HL-60/S4 (cell line): ENCODE results near the gene PDE8B.
"Not testable (repeated sequence)": the region's sequence is repeated elsewhere in the genome, so short reads cannot be mapped to it uniquely, and the experiment has no call there.

ENCODE experiments used
- in situ Hi-C: fragments of 300-500 bp; cut with MboI; formaldehyde crosslinking; loops from 2 replicates; pipeline ENCODE4 v1.14.3; 2022; ENCODE audit warnings: low sequenced_read_pairs

PDE8B gene

DNA sequence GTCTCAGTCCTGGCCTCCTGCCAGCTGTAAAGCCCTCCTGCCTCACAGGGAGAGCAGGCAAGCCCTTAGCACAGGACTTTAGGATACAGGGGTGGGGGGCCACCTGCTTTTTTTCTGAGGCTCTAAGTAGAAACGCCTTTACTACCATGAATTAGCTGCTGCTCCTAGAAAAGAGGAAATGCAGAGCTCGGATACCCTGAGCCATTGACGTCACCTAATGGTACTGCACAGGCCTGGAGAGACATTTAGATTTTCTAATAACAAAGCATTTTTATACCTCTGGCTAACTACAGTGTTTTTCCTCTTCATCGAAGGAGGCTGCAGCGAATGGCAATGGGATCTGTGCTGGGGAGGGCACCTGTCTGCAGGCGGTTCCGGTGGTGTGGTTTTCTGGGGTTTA, 144.6 kb downstream of the PDE8B start:
- in situ Hi-C loops, result no loop called here

DNA sequence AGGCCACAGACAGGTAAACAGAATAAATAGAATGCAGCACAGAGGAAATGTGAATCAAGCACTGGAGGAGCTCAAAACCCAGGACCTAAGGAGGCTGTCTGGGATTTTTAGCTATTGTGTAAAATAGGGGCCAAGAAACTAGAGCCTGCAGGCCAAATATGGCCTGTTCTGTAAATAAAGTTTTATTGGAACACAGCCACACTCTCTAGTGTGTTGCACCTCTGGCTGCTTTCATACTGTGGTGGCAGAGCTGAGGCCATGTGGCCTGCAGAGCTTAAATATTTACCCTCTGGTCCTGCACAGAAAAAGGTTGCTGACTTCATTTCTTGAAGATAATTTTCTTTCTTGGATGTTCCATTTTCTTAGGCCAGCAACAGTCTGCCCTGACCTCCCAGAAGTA, 145.3 kb downstream of the PDE8B start:
- in situ Hi-C loops, result no loop called here

DNA sequence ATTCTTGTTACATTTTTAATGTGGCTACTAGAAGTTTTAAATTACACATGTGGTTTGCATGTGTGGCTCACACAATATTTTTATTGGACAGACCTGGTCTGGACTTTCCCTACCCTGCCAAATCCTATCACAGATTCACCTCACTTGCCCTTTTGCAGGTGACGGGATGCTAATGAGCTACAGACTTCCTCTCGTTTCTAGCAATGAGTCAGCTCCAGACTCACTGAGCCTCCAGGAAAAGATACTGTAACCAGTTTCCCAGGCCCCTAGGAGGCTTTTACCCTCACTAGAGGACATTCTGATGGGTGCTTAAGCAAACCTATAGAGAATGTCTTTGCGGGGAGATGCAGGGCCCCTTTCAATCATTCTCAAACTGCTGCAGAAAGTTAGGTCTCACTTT, 146.3 kb downstream of the PDE8B start:
- in situ Hi-C loops, result no loop called here

DNA sequence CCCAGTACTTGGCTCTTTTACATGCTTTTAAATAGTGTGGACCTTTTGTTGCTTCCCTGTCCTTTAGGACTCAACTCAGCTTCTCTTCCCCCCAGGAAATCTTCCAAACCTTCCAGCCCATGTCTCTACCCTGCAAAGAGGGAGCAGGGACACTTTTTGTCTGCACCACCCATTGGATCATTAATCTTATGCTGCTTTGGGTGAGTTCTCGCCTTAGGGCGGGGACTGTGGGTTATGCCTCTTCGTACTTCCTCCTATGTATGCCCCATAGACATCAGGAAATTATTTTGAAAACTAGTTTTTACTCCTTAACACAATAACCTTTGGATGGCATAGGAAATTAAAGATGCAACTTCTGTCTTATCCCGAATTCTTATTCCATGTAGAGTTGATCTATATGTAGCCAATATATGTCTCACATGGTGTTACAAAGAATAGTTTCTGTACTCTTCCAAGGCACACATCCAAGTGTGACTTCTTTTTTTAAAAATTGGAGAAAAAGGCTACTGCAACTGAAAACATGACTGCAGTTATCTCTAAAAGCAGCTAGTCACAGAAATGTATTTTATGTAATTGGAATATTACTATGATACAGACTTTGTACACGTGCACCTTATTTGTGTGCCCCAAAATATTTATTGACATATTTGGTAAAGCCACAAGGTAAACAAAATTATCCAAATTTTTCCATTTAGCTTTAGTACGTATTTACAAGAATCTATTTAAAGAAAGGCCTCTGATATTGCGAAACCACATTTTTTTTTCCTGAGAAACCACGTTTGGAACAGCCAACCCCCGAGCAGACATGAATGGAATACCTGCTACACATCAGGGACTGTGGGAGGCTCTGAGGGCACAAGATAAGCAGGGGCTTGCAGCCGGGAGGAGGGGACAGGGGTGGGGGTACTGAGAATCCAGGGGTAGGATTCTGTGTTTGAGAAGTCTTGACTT, 148.1 kb downstream of the PDE8B start:
- in situ Hi-C loops, result no loop called here

DNA sequence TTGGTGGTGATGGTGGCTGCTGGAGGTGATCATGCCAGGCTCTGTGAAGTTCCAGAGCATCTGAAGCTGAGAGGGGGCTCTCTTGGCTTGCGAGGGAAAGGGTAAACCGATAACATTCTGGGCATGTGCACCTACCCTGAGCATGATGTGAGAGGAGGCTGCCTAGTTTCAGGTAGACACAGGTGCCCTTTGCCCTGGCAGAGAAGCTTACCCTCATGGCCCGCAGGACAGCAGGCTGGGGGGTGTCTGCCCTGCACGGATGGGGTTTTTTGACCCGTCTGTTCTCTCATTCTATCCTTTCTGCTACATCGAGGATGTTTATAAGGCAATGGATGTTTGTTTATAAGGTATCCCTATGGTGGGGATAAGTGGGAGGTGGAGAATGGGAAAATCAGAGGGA, 148.8 kb downstream of the PDE8B start:
- in situ Hi-C loops, result no loop called here

DNA sequence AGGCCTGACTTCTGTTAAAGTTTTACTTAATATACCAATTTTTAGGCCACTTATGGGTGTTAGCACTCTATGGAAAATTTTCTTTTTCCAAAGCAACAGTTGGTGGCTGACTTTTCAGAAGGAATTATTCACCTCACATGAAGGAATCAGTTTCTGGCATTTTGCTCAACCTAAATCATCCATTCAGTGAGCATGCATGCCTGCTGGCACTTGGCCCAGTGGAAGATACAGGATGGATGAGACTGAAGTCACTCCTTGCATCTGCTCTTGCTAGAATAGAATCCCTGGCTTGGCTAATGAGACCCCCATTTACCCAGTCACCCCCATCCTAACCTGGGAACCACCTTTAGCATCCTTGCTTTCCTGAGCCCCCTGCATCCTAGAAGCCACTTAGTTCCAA, 149.9 kb downstream of the PDE8B start:
- in situ Hi-C loops, result no loop called here

DNA sequence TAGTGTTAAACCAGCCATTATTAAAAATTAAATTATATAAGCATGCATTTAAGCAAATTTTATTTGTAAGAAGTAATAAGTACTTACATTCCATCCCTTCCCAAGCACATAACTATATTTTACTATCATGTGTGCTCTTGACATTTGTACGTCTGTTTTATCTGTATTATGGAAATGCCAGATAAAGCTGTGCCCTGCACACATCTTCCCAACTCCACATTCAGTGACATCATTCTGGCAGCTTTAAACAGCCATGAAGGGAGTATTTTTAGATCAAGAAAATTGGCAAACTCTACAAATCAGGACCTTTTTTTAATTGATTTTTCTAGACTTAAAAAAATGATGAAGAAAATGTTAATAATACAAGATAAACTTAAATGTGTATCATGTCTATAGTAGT, 150.5 kb downstream of the PDE8B start:
- in situ Hi-C loops, result no loop called here

DNA sequence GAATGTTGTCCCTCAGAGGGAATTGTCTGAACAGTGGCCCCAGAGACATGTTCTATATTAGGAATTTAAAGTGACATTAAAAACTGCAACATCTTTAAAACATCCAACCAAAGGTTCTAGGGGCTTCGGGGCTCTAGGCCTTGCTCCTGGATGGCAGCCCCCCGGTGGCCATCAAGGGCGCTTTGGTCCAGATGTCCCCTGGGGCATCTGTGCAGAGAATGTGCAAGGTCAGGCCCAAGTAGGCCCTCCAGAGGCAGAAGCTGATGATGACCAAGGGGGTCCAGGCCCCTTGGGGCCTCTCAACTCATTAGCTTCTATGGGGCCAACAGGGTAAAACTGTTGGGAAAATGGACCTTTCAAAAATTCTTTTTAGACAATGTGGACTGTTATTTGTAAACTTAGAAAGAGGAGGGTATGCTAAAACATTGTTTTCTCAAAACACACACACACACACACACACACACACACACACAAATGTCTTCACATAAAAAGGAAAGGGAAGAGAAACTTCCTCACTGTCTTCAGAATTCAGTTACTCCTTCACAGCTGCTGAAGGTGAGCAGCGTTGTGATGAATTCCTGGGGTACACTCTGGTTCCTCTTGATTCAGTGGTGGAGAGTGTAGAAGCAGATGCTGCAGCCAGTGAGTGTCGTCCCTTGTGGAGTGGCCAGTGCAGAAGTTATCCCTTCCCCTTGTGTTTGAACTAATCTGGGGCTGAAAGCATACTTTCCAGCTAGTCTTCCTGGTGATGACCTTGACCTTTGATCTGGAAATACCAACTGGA, 156.4 kb downstream of the PDE8B start:
- in situ Hi-C loops, result no loop called here

DNA sequence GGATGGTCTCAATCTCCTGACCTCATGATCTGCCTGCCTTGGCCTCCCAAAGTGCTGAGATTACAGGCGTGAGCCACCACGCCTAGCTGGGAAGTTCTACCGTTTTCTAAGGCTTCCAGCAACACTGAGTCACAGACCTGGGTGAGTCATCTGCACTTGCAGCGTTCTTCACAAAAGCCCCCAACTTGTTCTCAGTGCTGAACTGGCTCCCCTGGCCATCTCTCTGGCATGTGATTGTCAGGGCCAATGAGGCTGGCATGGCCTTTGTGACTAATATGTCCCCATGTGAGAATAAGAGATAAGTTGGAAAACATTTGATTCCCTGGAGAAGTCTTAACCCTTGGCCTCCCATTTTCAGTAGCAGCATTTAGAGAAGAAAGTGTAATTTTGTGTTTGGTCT, 157.3 kb downstream of the PDE8B start:
- in situ Hi-C loops, result no loop called here

DNA sequence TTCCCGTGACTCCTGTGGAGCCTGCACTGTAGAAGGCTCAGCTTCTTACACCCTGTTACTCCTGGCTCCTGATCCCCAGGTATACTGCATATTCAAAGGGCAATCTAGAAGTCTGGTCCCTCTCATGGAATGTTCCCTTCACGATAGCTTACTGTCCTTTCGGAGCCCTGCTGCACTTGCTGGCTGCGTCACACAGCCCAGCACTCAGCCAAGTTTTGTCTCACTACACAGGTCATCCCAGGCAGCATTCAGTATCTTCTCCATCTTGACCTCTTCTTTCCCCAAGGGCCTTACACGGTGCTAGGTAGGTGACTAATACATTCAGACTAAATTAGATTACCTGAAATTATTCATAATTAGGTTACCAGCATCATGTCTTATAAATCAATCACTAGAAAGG, 157.9 kb downstream of the PDE8B start:
- in situ Hi-C loops, result no loop called here

DNA sequence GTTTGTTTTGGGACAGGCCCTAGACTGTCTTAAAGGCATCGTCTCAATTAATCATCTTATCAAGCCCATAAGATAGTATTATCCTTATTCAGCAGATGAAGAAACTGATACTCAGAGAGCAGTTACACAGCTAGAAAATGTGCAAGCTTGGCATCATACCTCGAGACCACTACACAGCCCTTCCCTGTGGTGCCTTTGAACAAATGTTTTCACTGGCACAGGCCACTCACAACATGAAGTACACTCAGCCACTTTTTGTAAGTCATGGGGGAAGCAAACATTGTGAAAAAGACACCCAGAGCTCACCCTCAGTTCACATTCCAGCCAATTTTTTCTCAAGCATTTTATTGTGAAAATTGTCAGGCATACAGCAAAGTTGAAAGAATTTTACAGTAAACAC, 159.1 kb downstream of the PDE8B start:
- in situ Hi-C loops, result no loop called here

DNA sequence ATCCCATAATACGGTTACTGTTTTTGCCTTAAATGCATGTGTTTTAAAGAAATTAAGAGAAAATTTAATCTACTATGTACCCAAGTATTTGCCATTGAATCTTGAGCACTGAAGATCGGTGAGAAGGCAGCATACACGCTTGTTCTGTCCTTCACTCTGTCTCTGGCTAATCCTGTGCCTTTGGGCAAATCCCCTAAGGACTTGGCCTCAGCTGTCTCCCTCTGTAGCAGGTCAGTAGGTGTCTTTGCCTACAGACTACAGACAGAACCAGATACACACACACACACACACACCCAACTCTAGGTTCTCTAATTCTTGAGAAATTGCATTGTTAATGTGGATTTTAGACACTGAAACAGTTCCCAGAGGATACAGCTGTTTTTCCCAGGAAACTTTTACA, 164.2 kb downstream of the PDE8B start:
- in situ Hi-C loops, result no loop called here

DNA sequence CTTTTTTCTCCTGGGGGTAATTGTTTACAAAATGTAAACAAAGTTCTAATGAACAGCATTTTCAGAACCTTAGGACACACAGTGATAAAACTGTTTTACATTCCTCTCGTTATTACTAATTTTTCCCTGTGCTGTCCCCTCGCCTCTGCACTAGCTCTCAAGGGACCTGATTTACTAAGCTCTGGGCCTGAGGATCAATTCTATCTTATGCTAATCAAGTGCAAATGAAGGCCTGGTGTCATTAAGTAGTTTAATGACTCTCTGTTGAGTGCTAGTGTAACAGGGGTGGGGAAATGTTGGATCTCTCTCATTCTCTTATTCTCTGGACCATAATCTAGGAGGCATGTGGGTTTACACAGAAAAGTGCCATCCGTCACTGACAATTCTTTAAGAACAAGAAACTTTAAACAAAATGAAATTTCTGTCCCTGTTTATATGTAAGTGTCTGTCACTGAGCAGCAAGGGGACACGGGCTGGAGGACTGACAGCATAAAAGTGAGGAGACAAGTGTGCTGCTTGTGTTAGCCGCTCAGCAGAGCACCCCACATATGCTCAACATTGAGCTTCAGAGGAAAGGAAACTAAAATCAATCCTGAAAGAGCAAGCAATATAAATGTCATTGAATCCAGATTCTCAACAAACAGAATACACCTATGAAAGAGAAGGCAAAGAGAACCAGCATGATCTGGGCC, 166.3 kb downstream of the PDE8B start:
- in situ Hi-C loops, result no loop called here

DNA sequence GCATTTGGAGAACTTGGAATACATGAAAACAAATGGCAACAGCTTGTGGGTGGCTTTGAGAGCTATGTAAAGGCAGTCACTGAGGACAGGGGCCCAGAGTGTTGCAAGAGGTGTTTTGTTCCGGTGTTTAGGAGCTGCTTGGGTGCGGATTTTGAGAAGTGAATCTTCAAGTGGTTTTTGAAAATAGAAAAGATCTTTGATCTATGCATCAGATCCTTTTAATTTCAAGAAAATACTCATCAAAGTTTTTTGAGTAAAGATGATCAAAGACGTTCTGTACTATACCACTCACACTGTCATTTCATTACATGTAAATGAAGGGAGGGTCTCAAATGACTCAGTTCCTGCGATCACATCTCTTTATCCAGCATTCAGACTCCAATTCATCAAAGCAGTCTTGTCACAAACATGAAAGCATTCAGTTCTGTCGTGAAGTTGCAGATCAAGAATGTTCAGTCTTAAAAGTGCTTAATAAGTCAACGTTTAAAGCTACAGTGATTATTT, 169.1 kb downstream of the PDE8B start:
- in situ Hi-C loops, result no loop called here

DNA sequence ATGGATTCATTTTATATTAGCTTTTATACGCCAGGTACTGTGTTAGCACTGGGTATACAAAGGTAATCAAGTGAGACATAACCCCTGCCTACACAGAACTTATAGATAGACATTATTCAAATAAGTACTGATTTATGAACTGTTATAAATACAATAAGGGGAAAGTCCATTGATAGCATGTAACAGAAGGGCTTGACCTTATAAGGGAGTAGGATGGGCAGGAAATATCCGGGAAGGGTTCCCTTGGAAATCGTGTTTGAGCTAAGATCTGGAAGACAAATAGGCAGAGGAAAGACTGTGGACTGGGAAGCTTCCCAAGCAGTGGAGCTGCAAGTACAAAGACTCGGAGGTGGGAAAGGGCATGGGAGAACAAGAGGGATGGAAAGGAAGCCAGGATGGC, 170.2 kb downstream of the PDE8B start:
- in situ Hi-C loops, result no loop called here

DNA sequence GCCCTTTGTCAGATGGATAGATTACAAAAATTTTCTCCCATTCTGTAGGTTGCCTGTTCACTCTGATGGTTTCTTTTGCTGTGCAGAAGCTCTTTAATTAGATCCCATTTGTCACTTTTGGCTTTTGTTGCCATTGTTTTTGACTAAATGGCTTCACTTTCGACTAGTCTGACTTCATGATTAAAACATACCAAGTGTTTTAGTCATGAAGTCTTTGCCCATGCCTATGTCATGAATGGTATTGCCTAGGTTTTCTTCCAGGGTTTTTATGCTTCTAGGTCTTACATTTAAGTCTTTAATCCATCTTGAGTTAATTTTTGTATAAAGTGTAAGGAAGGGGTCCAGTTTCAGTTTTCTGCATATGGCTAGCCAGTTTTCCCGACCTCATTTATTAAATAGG, 172.9 kb downstream of the PDE8B start:
- in situ Hi-C loops, result not testable (repeated sequence)

DNA sequence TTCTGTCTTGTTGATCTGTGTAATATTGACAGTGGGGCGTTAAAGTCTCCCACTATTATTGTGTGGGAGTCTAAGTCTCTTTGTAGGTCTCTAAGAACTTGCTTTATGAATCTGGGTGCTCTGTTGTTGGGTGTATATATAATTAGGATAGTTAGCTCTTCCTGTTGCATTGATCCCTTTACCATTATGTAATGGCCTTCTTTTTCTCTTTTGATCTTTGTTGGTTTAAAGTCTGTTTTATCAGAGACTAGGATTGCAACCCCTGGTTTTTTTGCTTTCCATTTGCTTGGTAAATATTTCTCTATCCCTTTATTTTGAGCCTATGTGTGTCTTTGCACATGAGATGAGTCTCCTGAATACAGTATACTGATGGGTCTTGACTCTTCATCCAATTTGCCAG, 175.9 kb downstream of the PDE8B start:
- in situ Hi-C loops, result not testable (repeated sequence)

DNA sequence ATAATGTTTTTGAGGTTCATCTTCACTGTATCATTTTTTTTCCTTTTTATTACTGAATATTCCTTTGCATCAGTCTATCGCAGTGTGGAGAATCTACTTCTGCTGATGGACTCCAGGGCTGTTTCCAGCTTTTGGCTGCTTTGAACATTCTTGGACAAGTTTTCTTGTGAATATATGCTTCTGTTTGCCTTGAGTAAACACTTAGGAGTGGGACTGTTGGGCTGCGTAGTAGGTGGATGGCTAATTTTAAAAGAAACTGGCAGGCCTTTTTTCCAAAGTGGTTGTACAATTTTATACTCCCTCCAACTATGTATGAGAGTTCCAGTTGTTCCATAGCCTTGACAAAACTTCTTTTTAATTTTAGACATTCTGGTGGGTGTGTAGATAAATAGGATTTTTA, 179.3 kb downstream of the PDE8B start:
- in situ Hi-C loops, result no loop called here

DNA sequence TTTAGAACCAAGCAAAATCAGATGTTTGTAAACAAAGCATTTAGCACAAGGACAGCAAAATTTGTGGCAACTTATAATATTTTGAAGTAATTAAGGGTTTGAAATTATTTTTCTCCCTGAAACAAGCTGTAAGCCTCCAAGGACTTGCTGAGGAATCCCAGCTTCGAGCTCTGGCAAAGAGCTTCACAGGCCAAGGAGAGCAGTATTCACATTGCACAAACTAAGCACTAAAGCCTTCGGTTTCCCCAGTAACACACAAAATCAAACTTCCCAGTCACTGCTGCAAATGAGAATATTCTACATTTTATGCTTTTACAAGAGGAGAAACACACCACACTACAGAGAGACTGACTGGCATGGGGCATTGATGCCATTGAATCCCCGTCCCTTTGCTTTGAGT, 179.7 kb downstream of the PDE8B start:
- in situ Hi-C loops, result no loop called here

DNA sequence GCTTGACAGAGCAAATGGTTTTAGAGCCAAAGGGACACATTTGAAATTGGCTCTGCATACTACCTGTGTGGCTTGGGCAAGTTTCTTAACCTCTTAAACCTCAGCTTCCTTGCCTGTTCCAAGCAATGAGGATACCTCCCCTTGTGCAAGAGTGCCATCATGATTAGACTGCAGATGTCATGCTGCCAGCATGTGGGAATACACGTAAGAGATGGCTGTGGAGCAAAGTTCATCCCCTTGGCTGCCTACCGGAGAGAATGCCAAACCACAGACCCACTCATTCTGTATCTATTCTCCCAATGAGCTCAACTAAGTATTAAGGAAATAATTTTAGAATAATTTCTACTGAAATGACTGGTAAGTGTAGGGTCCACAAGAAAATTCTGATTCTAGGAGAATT, 180.3 kb downstream of the PDE8B start:
- in situ Hi-C loops, result no loop called here

DNA sequence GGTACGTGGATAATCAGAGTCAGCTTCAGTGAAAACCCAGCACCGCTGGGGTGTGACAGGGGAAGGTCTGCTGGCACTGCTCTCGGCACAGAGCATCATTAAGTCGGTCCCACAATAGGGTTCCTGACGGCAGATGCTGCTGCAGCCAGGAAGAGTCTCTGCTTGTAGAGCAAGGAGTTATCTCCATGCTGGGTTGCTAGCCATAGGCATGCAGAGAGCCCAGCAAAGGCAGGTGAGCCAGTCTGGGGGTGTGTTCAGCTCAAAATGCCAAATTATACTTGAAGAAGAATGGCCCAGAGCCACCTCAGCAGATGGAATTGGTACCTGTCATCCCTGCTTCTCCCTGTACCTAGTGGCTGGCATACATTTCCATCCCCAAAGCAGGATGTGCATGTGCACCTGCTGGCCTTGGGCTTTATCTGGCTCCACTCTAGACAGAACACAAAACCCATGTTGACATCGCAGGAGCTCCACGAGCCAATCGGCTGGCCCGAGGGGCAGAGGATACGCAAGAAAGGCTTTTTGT, 180.8 kb downstream of the PDE8B start:
- in situ Hi-C loops, result no loop called here
